Neuron (in vitro differentiated cells): Measurements from ENCODE around the gene IL16.

Experiments
- H2AFZ ChIP-seq: one replicate; pipeline ENCODE4 v1.6.1; 2013; ENCODE audit warnings: low read depth, mild to moderate bottlenecking, inconsistent platforms, low read length, moderate library complexity
- H3K27me3 ChIP-seq: one replicate; pipeline ENCODE4 v1.6.1; 2013; ENCODE audit warnings: low read length; ENCODE audit not compliant: insufficient read depth
- H3K36me3 ChIP-seq: one replicate; pipeline ENCODE4 v1.6.1; 2013; ENCODE audit warnings: low read length; ENCODE audit not compliant: insufficient read depth
- H3K4me1 ChIP-seq: one replicate; pipeline ENCODE4 v1.6.1; 2013; ENCODE audit warnings: low read length; ENCODE audit not compliant: insufficient read depth
- H3K4me3 ChIP-seq: 2 replicates; pipeline ENCODE4 v1.5.1; 2013; ENCODE audit warnings: mild to moderate bottlenecking, low read length, moderate library complexity
- H3K9me3 ChIP-seq: one replicate; pipeline ENCODE4 v1.6.1; 2013; ENCODE audit warnings: low read length

IL16 gene

GRCh38 chr15:81256916-81257315 is 60.2 kb downstream of the IL16 start:
- H3K4me3 ChIP-seq: no peak overlapping the region
- H3K4me1 ChIP-seq: no peaks in the 10 kb centered on the region
- H3K27me3 ChIP-seq: peaks cover 6% of the 10 kb centered on the region
- H3K36me3 ChIP-seq: no peaks in the 10 kb centered on the region
- no peak overlapping the region for H2AFZ ChIP-seq
- no peaks in the 10 kb centered on the region for H3K9me3 ChIP-seq

- H3K36me3 ChIP-seq: no peaks in the 10 kb centered on the region
- no peak overlapping the region for H3K4me3 ChIP-seq
- H3K4me1 ChIP-seq: no peaks in the 10 kb centered on the region
- no peaks in the 10 kb centered on the region for H3K9me3 ChIP-seq
- H3K27me3 ChIP-seq: peaks cover 6% of the 10 kb centered on the region
- no peak overlapping the region for H2AFZ ChIP-seq
These were observed 60.8 kb downstream of the IL16 start for GRCh38 chr15:81257435-81257834.

- no peaks in the 10 kb centered on the region for H3K4me1 ChIP-seq
- H3K9me3 ChIP-seq: no peaks in the 10 kb centered on the region
- no peaks in the 10 kb centered on the region for H3K36me3 ChIP-seq
- H2AFZ ChIP-seq: no peak overlapping the region
- H3K27me3 ChIP-seq: peaks cover 6% of the 10 kb centered on the region
- no peak overlapping the region for H3K4me3 ChIP-seq
These were observed 61.8 kb downstream of the IL16 start for GRCh38 chr15:81258455-81258854.

- H2AFZ ChIP-seq: no peak overlapping the region
- H3K4me3 ChIP-seq: no peak overlapping the region
- no peaks in the 10 kb centered on the region for H3K36me3 ChIP-seq
- no peaks in the 10 kb centered on the region for H3K4me1 ChIP-seq
- H3K9me3 ChIP-seq: no peaks in the 10 kb centered on the region
- H3K27me3 ChIP-seq: peaks cover 6% of the 10 kb centered on the region
These were observed 63.1 kb downstream of the IL16 start for GRCh38 chr15:81259760-81260298.

- Histone ChIP-seq H3K9me3 (no peaks in the 10 kb centered on the region), H3K4me3 (no peak overlapping the region), H2AFZ (no peak overlapping the region), H3K27me3 (peaks cover 6% of the 10 kb centered on the region), H3K4me1 (peaks cover 3% of the 10 kb centered on the region), H3K36me3 (no peaks in the 10 kb centered on the region)
These were observed 64.6 kb downstream of the IL16 start for GRCh38 chr15:81261172-81261811.

- Histone ChIP-seq H3K36me3 (no peaks in the 10 kb centered on the region), H3K9me3 (no peaks in the 10 kb centered on the region), H3K27me3 (peaks cover 6% of the 10 kb centered on the region), H2AFZ (no peak overlapping the region), H3K4me1 (peaks cover 3% of the 10 kb centered on the region), H3K4me3 (no peak overlapping the region)
These were observed 66.8 kb downstream of the IL16 start for GRCh38 chr15:81263477-81263876.

- H3K4me3 ChIP-seq: no peak overlapping the region
- H2AFZ ChIP-seq: no peak overlapping the region
- H3K9me3 ChIP-seq: no peaks in the 10 kb centered on the region
- peaks cover 4% of the 10 kb centered on the region for H3K27me3 ChIP-seq
- peaks cover 3% of the 10 kb centered on the region for H3K4me1 ChIP-seq
- no peaks in the 10 kb centered on the region for H3K36me3 ChIP-seq
These were observed 67.6 kb downstream of the IL16 start for GRCh38 chr15:81264072-81264857.

GRCh38 chr15:81265256-81265943 is 68.7 kb downstream of the IL16 start:
- Histone ChIP-seq H3K4me3 (no peak overlapping the region), H3K27me3 (no peaks in the 10 kb centered on the region), H3K9me3 (no peaks in the 10 kb centered on the region), H2AFZ (no peak overlapping the region), H3K36me3 (no peaks in the 10 kb centered on the region), H3K4me1 (peaks cover 3% of the 10 kb centered on the region)

- no peak overlapping the region for H3K4me3 ChIP-seq
- H2AFZ ChIP-seq: no peak overlapping the region
- peaks cover 3% of the 10 kb centered on the region for H3K4me1 ChIP-seq
- H3K27me3 ChIP-seq: no peaks in the 10 kb centered on the region
- no peaks in the 10 kb centered on the region for H3K9me3 ChIP-seq
- H3K36me3 ChIP-seq: no peaks in the 10 kb centered on the region
These were observed 69.5 kb downstream of the IL16 start for GRCh38 chr15:81265944-81266775.

- no peaks in the 10 kb centered on the region for H3K36me3 ChIP-seq
- H3K27me3 ChIP-seq: no peaks in the 10 kb centered on the region
- no peak overlapping the region for H3K4me3 ChIP-seq
- no peaks in the 10 kb centered on the region for H3K9me3 ChIP-seq
- no peak overlapping the region for H2AFZ ChIP-seq
- H3K4me1 ChIP-seq: peaks cover 3% of the 10 kb centered on the region
These were observed 71.7 kb downstream of the IL16 start for GRCh38 chr15:81268340-81268739.

- Histone ChIP-seq H3K9me3 (no peaks in the 10 kb centered on the region), H3K4me1 (peaks cover 3% of the 10 kb centered on the region), H2AFZ (no peak overlapping the region), H3K36me3 (no peaks in the 10 kb centered on the region), H3K27me3 (no peaks in the 10 kb centered on the region), H3K4me3 (no peak overlapping the region)
These were observed 72.4 kb downstream of the IL16 start for GRCh38 chr15:81268881-81269601.

- no peak overlapping the region for H3K4me3 ChIP-seq
These were observed 73.5 kb downstream of the IL16 start for GRCh38 chr15:81270188-81270587.

More at GRCh38 chr15:81270188-81270587, 73.5 kb downstream of the IL16 start:
- H3K36me3 ChIP-seq: no peaks in the 10 kb centered on the region
- peaks cover 3% of the 10 kb centered on the region for H3K4me1 ChIP-seq
- H3K27me3 ChIP-seq: no peaks in the 10 kb centered on the region
- no peak overlapping the region for H2AFZ ChIP-seq
- no peaks in the 10 kb centered on the region for H3K9me3 ChIP-seq
